Measurements from ENCODE around the gene ALDH4A1. TPM values are rescaled to one million over a fixed set of nuclear protein-coding genes. Genes with fewer than 3 reads are reported as not detected.

The ALDH4A1 gene
- polyA plus RNA-seq, 4 donors, result 0.22 to 6.3 (median 1.3) TPM

Other genes with a start within 250 kb of the ALDH4A1 start
- not detected for gene TAS1R2, start 42.9 kb downstream of the ALDH4A1 start, polyA plus RNA-seq
- gene IFFO2, start 54.1 kb upstream of the ALDH4A1 start, polyA plus RNA-seq, result 1 to 10 TPM in 3 of 4 donors, under 1 TPM in 1; 0.22 to 3.6 (median 2.4) TPM

All from small intestine (tissue), 4 donors.